HCT116 (cell line): ENCODE results near the gene UCN2. TPM values are rescaled to one million over a fixed set of nuclear protein-coding genes. Genes with fewer than 3 reads are reported as not detected.
A peak's percentile ranks its signal among the peaks of the same experiment; 100 is the strongest.

Experiments used
- ATAC-seq: fragments of 200-7000 bp; cut with Tn5 transposase; 2 replicates; pipeline ENCODE4 v1.9.1; 2020; ENCODE audit warnings: mild to moderate bottlenecking, moderate library complexity
- BruUV-seq: library from RNA; stranded (reverse); fragments of 400-500 nt; replicated peaks from 2 replicates; lab custom pipeline; 2021; lab: Mats Ljungman, UMichigan
- CTCF ChIA-PET: fragments of 300-600 bp; sonication (Branson Sonifier 250); formaldehyde crosslinking; loops from one replicate; lab custom pipeline; 2021; ENCODE audit warnings: antibody characterized with exemption; lab: Charles Lee
- POLR2A ChIA-PET: fragments of 300-600, 350-600 bp; sonication (Branson Sonifier 250); formaldehyde crosslinking; loops from one replicate; lab custom pipeline; 2021; ENCODE audit warnings: antibody characterized with exemption; lab: Charles Lee
- RAD21 ChIA-PET, 2 experiments: fragments of 300-600 bp; sonication (Branson Sonifier 250); formaldehyde crosslinking; loops; one replicate each; lab custom pipeline; 2023; ENCODE audit warnings: low total read pairs in 2 of 2; ENCODE audit not compliant: uncharacterized antibody in 2 of 2, unreplicated experiment in 2 of 2, low non-redundant PET in 1 of 2; lab: Charles Lee
- DNase-seq: peaks from one replicate; pipeline ENCODE4 v3.0.0-alpha.2; 2010; ENCODE audit warnings: low read depth, low spot score
- H2AFZ ChIP-seq: fragments of 200-600 bp; shearing (Covaris generic), sonication (generic); 2 replicates; pipeline ENCODE4 v1.6.1; 2017; ENCODE audit warnings: low read depth, mixed run types, mixed read lengths, antibody characterized with exemption, low read length; ENCODE audit not compliant: poor library complexity, severe bottlenecking
- H3K27ac ChIP-seq: 2 replicates; pipeline ENCODE4 v1.5.1; 2012; ENCODE audit warnings: low read depth, low read length
- H3K27me3 ChIP-seq: fragments of 200-600 bp; sonication (generic); 2 replicates; pipeline ENCODE4 v1.6.1; 2016; ENCODE audit warnings: mixed run types, low read length, mixed read lengths; ENCODE audit not compliant: insufficient read depth
- H3K36me3 ChIP-seq, 2 experiments: fragments of 200-500 bp in 1 of 2; fragments of 200-600 bp in 1 of 2; sonication (Bioruptor generic) in 1 of 2; sonication (generic) in 1 of 2; 2 replicates each; pipeline versions ENCODE4 v1.5.1 to v1.6.1; 2014 to 2016; ENCODE audit warnings: low read length in 2 of 2, inconsistent platforms in 1 of 2, mixed read lengths in 1 of 2, mixed run types in 1 of 2; ENCODE audit not compliant: insufficient read depth in 2 of 2, control insufficient read depth in 1 of 2
- H3K4me1 ChIP-seq, 2 experiments: fragments of 200-600 bp in 1 of 2; sonication (generic) in 1 of 2; 2 replicates each; pipeline versions ENCODE4 v1.5.1 to v1.6.1; 2012 to 2017; ENCODE audit warnings: low read length in 2 of 2, inconsistent platforms in 1 of 2, mild to moderate bottlenecking in 1 of 2, mixed read lengths in 1 of 2, mixed run types in 1 of 2, moderate library complexity in 1 of 2; ENCODE audit not compliant: insufficient read depth in 2 of 2, control insufficient read depth in 1 of 2
- H3K4me2 ChIP-seq: fragments of 200-600 bp; sonication (generic); 2 replicates; pipeline ENCODE4 v1.6.1; 2017; ENCODE audit warnings: mixed run types, low read length, mixed read lengths
- H3K4me3 ChIP-seq, 2 experiments: fragments of 200-600 bp in 1 of 2; sonication (generic) in 1 of 2; replicated peaks in 1 of 2; 2 replicates each; pipeline ENCODE4 v1.5.1; 2011 to 2016; ENCODE audit warnings: low read length in 2 of 2, control low read depth in 1 of 2, low read depth in 1 of 2, mild to moderate bottlenecking in 1 of 2, mixed read lengths in 1 of 2, mixed run types in 1 of 2
- H3K79me2 ChIP-seq: fragments of 200-600 bp; sonication (generic); 2 replicates; pipeline ENCODE4 v1.6.1; 2017; ENCODE audit warnings: mild to moderate bottlenecking, mixed run types, low read length, moderate library complexity, mixed read lengths; ENCODE audit not compliant: insufficient read depth
- H3K9ac ChIP-seq: fragments of 200-600 bp; sonication (generic); 2 replicates; pipeline ENCODE4 v1.6.1; 2016; ENCODE audit warnings: low read length, mixed read lengths
- H3K9me2 ChIP-seq: fragments of 200-600 bp; sonication (generic), shearing (Covaris generic); 2 replicates; pipeline ENCODE4 v1.6.1; 2017; ENCODE audit warnings: mixed run types, mild to moderate bottlenecking, moderate library complexity; ENCODE audit not compliant: insufficient read depth
- H3K9me3 ChIP-seq, 2 experiments: fragments of 200-500 bp in 1 of 2; fragments of 200-600 bp in 1 of 2; sonication (Bioruptor generic) in 1 of 2; sonication (generic) in 1 of 2; 2 replicates each; pipeline ENCODE4 v1.6.1; 2014 to 2017; ENCODE audit warnings: low read length in 2 of 2, mixed read lengths in 2 of 2, inconsistent platforms in 1 of 2, low read depth in 1 of 2, mild to moderate bottlenecking in 1 of 2, mixed run types in 1 of 2, moderate library complexity in 1 of 2; ENCODE audit not compliant: control insufficient read depth in 1 of 2, insufficient read depth in 1 of 2
- H4K20me1 ChIP-seq: fragments of 200-600 bp; sonication (generic), shearing (Covaris generic); 2 replicates; pipeline ENCODE4 v1.6.1; 2017; ENCODE audit warnings: mixed run types, mild to moderate bottlenecking, moderate library complexity; ENCODE audit not compliant: insufficient read depth
- CBX3 ChIP-seq: IDR thresholded peaks from 2 replicates; pipeline ENCODE4 v1.6.1; 2012; ENCODE audit warnings: low read depth
- CEBPB ChIP-seq: IDR thresholded peaks from 2 replicates; pipeline ENCODE4 v1.6.1; 2012; ENCODE audit warnings: low read depth
- CTCF ChIP-seq, 3 experiments: fragments of 200-600 bp in 1 of 3; sonication (generic) in 1 of 3; IDR thresholded peaks in 2 of 3; conservative IDR thresholded peaks in 1 of 3; 2 replicates each; pipeline ENCODE4 v1.5.1; 2012 to 2017; ENCODE audit warnings: low read depth in 2 of 3, low read length in 2 of 3, antibody characterized with exemption in 1 of 3, borderline replicate concordance in 1 of 3, control low read depth in 1 of 3, mild to moderate bottlenecking in 1 of 3, mixed read lengths in 1 of 3, mixed run types in 1 of 3, moderate library complexity in 1 of 3; ENCODE audit not compliant: insufficient read depth in 1 of 3
- EGR1 ChIP-seq: IDR thresholded peaks from 2 replicates; pipeline ENCODE4 v1.6.1; 2012; ENCODE audit warnings: low read depth
- ELF1 ChIP-seq: IDR thresholded peaks from 2 replicates; pipeline ENCODE4 v1.6.1; 2012; ENCODE audit warnings: low read depth, borderline replicate concordance
- EZH2 ChIP-seq: fragments of 200-600 bp; sonication (generic); IDR thresholded peaks from 2 replicates; pipeline ENCODE4 v1.6.1; 2017; ENCODE audit warnings: antibody characterized with exemption, mixed run types
- FOSL1 ChIP-seq: IDR thresholded peaks from 2 replicates; pipeline ENCODE4 v1.6.1; 2012; ENCODE audit warnings: low read depth
- POLR2A ChIP-seq: IDR thresholded peaks from 2 replicates; pipeline ENCODE4 v1.7.0; 2011; ENCODE audit warnings: borderline replicate concordance; ENCODE audit not compliant: insufficient read depth, insufficient read length; ENCODE audit errors: extremely low read depth
- POLR2AphosphoS5 ChIP-seq: IDR thresholded peaks from 2 replicates; pipeline ENCODE4 v1.6.1; 2011; ENCODE audit warnings: mild to moderate bottlenecking, low read depth, low read length, moderate library complexity
- RAD21 ChIP-seq: IDR thresholded peaks from 2 replicates; pipeline ENCODE4 v1.6.1; 2012; ENCODE audit warnings: low read depth, mild to moderate bottlenecking
- SIN3A ChIP-seq: IDR thresholded peaks from 2 replicates; pipeline ENCODE4 v1.6.1; 2012; ENCODE audit warnings: low read depth
- SP1 ChIP-seq: IDR thresholded peaks from 2 replicates; pipeline ENCODE4 v1.6.1; 2012; ENCODE audit warnings: low read depth
- SRF ChIP-seq: IDR thresholded peaks from 2 replicates; pipeline ENCODE4 v1.6.1; 2012; ENCODE audit warnings: low read depth
- TCF7L2 ChIP-seq: IDR thresholded peaks from 2 replicates; pipeline ENCODE4 v1.7.0; 2011; ENCODE audit warnings: borderline replicate concordance, inconsistent platforms; ENCODE audit not compliant: insufficient read depth, insufficient read length; ENCODE audit errors: extremely low read depth
- YY1 ChIP-seq: IDR thresholded peaks from 2 replicates; pipeline ENCODE4 v1.6.1; 2011; ENCODE audit warnings: low read length, low read depth, moderate library complexity, mild to moderate bottlenecking; ENCODE audit not compliant: insufficient replicate concordance; ENCODE audit errors: extremely low read depth
- ZFX ChIP-seq: fragments of 450-650 bp; IDR thresholded peaks from 2 replicates; pipeline ENCODE4 v1.6.1; 2017
- intact Hi-C: fragments of 100-400 bp; cut with micrococcal nuclease; formaldehyde crosslinking; loops from 2 replicates; pipeline ENCODE4 v1.10.0; 2022
- total RNA-seq: library from RNA; stranded (reverse); gene quantifications from one replicate; pipeline ENCODE4 v1.2.1, GENCODE V29; 2021; ENCODE audit not compliant: unreplicated experiment
- TF ChIP-seq, protein P1 (sequence below): IDR thresholded peaks from 2 replicates; pipeline ENCODE4 v1.6.1; 2012
- TF ChIP-seq, protein P2 (sequence below): IDR thresholded peaks from 2 replicates; pipeline ENCODE4 v1.6.1; 2012
- TF ChIP-seq, protein P3 (sequence below): IDR thresholded peaks from 2 replicates; pipeline ENCODE4 v1.6.1; 2011; ENCODE audit warnings: mild to moderate bottlenecking, low read length, moderate library complexity; ENCODE audit not compliant: insufficient replicate concordance; ENCODE audit errors: extremely low read depth
- TF ChIP-seq, protein P4 (sequence below): IDR thresholded peaks from 2 replicates; pipeline ENCODE4 v1.6.1; 2012; ENCODE audit warnings: low read depth

Gene UCN2
- total RNA-seq, 1 experiment from 2014 or later = 1.5 TPM

GRCh38 chr3:48562367-48563095 is 1.1 kb downstream of the UCN2 start:
- ChIA-PET RAD21 (no interaction called here), CTCF (interaction anchor here (1.0 kb wide), 1 partner anchor 14 kb away, joined by 3 read pairs; no protein-coding TSS in a partner anchor), POLR2A (no interaction called here)
- H3K9me2 ChIP-seq = no peaks in the 10 kb centered on the region
- peak overlapping the region; percentile 71 for H3K4me2 ChIP-seq
- H3K27me3 ChIP-seq = no peaks in the 10 kb centered on the region
- DNase-seq = no peak
- no peaks in the 10 kb centered on the region for H3K79me2 ChIP-seq
- intact Hi-C loops = no loop called here
- H3K4me3 ChIP-seq = no peak overlapping the region
- peak overlapping the region; percentile 29; the same call in 1 of the 2 replicates for H3K9ac ChIP-seq
- no peaks in the 10 kb centered on the region for H3K36me3 ChIP-seq
- H2AFZ ChIP-seq = no peak overlapping the region
- BruUV-seq = no TSS peak
- no peak for TF ChIP-seq CTCF (IDR thresholded peaks at IDR 0.05 in 2 of 3, conservative IDR thresholded peaks at IDR 0.05 in 1 of 3; ENCODE audit: borderline replicate concordance in 1 of 3, insufficient read depth in 1 of 3, low read depth in 2 of 3, low read length in 2 of 3)
- TF ChIP-seq YY1 = no peak
- TF ChIP-seq CEBPB = no peak
- TF ChIP-seq, protein P1, sequence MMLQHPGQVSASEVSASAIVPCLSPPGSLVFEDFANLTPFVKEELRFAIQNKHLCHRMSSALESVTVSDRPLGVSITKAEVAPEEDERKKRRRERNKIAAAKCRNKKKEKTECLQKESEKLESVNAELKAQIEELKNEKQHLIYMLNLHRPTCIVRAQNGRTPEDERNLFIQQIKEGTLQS = no peak
- no peak for TF ChIP-seq POLR2AphosphoS5
- TF ChIP-seq, protein P2, sequence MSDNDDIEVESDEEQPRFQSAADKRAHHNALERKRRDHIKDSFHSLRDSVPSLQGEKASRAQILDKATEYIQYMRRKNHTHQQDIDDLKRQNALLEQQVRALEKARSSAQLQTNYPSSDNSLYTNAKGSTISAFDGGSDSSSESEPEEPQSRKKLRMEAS = no peak
- TF ChIP-seq SRF = no peak
- TF ChIP-seq TCF7L2 = no peak
- no peak for TF ChIP-seq ZFX
- TF ChIP-seq SP1 = no peak
- TF ChIP-seq CBX3 = no peak
- TF ChIP-seq EZH2 = no peak
- no peak for TF ChIP-seq EGR1
- TF ChIP-seq RAD21 = no peak
- TF ChIP-seq FOSL1 = no peak
- TF ChIP-seq ELF1 = no peak
- no peak for TF ChIP-seq POLR2A
- TF ChIP-seq, protein P3, sequence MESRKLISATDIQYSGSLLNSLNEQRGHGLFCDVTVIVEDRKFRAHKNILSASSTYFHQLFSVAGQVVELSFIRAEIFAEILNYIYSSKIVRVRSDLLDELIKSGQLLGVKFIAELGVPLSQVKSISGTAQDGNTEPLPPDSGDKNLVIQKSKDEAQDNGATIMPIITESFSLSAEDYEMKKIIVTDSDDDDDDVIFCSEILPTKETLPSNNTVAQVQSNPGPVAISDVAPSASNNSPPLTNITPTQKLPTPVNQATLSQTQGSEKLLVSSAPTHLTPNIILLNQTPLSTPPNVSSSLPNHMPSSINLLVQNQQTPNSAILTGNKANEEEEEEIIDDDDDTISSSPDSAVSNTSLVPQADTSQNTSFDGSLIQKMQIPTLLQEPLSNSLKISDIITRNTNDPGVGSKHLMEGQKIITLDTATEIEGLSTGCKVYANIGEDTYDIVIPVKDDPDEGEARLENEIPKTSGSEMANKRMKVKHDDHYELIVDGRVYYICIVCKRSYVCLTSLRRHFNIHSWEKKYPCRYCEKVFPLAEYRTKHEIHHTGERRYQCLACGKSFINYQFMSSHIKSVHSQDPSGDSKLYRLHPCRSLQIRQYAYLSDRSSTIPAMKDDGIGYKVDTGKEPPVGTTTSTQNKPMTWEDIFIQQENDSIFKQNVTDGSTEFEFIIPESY = no peak
- TF ChIP-seq, protein P4, sequence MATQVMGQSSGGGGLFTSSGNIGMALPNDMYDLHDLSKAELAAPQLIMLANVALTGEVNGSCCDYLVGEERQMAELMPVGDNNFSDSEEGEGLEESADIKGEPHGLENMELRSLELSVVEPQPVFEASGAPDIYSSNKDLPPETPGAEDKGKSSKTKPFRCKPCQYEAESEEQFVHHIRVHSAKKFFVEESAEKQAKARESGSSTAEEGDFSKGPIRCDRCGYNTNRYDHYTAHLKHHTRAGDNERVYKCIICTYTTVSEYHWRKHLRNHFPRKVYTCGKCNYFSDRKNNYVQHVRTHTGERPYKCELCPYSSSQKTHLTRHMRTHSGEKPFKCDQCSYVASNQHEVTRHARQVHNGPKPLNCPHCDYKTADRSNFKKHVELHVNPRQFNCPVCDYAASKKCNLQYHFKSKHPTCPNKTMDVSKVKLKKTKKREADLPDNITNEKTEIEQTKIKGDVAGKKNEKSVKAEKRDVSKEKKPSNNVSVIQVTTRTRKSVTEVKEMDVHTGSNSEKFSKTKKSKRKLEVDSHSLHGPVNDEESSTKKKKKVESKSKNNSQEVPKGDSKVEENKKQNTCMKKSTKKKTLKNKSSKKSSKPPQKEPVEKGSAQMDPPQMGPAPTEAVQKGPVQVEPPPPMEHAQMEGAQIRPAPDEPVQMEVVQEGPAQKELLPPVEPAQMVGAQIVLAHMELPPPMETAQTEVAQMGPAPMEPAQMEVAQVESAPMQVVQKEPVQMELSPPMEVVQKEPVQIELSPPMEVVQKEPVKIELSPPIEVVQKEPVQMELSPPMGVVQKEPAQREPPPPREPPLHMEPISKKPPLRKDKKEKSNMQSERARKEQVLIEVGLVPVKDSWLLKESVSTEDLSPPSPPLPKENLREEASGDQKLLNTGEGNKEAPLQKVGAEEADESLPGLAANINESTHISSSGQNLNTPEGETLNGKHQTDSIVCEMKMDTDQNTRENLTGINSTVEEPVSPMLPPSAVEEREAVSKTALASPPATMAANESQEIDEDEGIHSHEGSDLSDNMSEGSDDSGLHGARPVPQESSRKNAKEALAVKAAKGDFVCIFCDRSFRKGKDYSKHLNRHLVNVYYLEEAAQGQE = no peak
- TF ChIP-seq SIN3A = no peak
- TF ChIP-seq, all 23 proteins: peak for 0
- Histone ChIP-seq H3K4me1 (peaks cover 59 to 91% of the 10 kb centered on the region in 2 experiments), H3K27ac (peak overlapping the region; percentile 58; the same call in 1 of the 2 replicates), H4K20me1 (no peaks in the 10 kb centered on the region), H3K9me3 (no peaks in the 10 kb centered on the region)
- ATAC-seq = no peak
